Activated CD8-positive, alpha-beta memory T cell treated with anti-CD3 and anti-CD28 coated beads, Interleukin-2, amount 50 U/mL, for 1 hour (primary cell): ENCODE measurements around the gene NUB1.
"Not testable (repeated sequence)": the region's sequence is repeated elsewhere in the genome, so short reads cannot be mapped to it uniquely, and the experiment has no call there.

Source experiments
- DNase-seq: peaks from one replicate; pipeline ENCODE4 v3.0.0-alpha.2; 2020; ENCODE audit errors: extremely low read depth

The NUB1 gene

GRCh38 chr7:151341357-151342101 lies at the start of gene NUB1:
Gene NUB1, plus strand, starts transcription at chr7:151341812. Its CDS starts 3,538 bp downstream, at chr7:151345350.
- DNase-seq = peak; percentile 68

GRCh38 chr7:151292850-151293249 lies 48.8 kb upstream of the NUB1 start:
- no peak for DNase-seq

GRCh38 chr7:151296202-151296992 lies 45.2 kb upstream of the NUB1 start:
- DNase-seq = no peak

- no peak for DNase-seq
Measured at GRCh38 chr7:151298765-151299164, 42.8 kb upstream of the NUB1 start.

GRCh38 chr7:151299530-151299929 lies 42.1 kb upstream of the NUB1 start:
- no peak for DNase-seq

- no peak for DNase-seq
Measured at GRCh38 chr7:151299940-151300645, 41.5 kb upstream of the NUB1 start.

GRCh38 chr7:151301471-151302462 lies 39.8 kb upstream of the NUB1 start:
- DNase-seq = no peak

- not testable (repeated sequence) for DNase-seq
Measured at GRCh38 chr7:151304251-151304650, 37.4 kb upstream of the NUB1 start.

GRCh38 chr7:151304856-151305255 lies 36.8 kb upstream of the NUB1 start:
- DNase-seq = no peak

- no peak for DNase-seq
Measured at GRCh38 chr7:151306374-151306773, 35.2 kb upstream of the NUB1 start.

GRCh38 chr7:151306860-151307259 lies 34.8 kb upstream of the NUB1 start:
- DNase-seq = no peak

GRCh38 chr7:151307536-151307935 lies 34.1 kb upstream of the NUB1 start:
- DNase-seq = no peak

GRCh38 chr7:151308256-151308655 lies 33.4 kb upstream of the NUB1 start:
- no peak for DNase-seq

- DNase-seq = no peak
Measured at GRCh38 chr7:151308791-151309190, 32.8 kb upstream of the NUB1 start.

GRCh38 chr7:151309311-151309710 lies 32.3 kb upstream of the NUB1 start:
- no peak for DNase-seq

GRCh38 chr7:151310578-151310977 lies 31.0 kb upstream of the NUB1 start:
- no peak for DNase-seq

GRCh38 chr7:151311294-151311864 lies 30.2 kb upstream of the NUB1 start:
- DNase-seq = no peak

GRCh38 chr7:151312356-151312755 lies 29.3 kb upstream of the NUB1 start:
- no peak for DNase-seq

- no peak for DNase-seq
Measured at GRCh38 chr7:151312831-151313809, 28.5 kb upstream of the NUB1 start.

GRCh38 chr7:151313857-151314256 lies 27.8 kb upstream of the NUB1 start:
- no peak for DNase-seq
